ENCODE data around the gene HBM.
"Not testable (repeated sequence)": the region's sequence is repeated elsewhere in the genome, so short reads cannot be mapped to it uniquely, and the experiment has no call there.

DNA sequence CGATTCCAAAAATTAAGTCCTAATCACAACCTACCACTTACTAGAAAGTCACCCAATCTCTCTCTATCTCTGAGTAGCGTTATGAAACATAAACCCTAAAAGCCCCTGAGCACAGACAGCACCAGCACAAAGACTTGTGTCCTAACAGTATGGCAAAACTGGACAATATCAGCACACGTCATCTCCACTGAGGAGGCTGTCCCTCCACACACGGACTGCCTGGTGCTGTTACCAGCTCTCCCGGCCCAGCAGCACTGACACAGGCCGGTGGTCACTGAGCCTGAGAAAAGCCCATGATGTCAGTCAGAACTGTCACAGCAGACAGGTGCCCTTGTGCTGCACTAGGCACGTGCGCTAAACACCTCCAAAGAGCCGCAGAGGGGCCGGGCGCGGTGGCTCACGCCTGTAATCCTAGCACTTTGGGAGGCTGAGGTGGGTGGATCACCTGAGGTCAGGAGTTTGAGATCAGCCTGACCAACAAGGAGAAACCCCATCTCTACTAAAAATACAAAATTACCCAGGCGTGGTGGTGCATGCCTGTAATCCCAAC is 45.9 kb downstream of the HBM start:
- not testable (repeated sequence) for TF ChIP-seq CTCF, POLR2A (IDR thresholded peaks at IDR 0.05)

Measured in tibial nerve (tissue), 3 donors.